KMS-11 (cell line): ENCODE results near the gene DSCAML1.

Experiments
- H2AFZ ChIP-seq: fragments of 200-600 bp; sonication (generic); 2 replicates; pipeline ENCODE4 v1.6.1; 2016; ENCODE audit warnings: antibody characterized with exemption, mixed run types, low read depth
- H3K27ac ChIP-seq: fragments of 200-600 bp; sonication (generic); 2 replicates; pipeline ENCODE4 v1.6.1; 2016; ENCODE audit warnings: mild to moderate bottlenecking, mixed run types
- H3K27me3 ChIP-seq: fragments of 200-600 bp; sonication (generic); 2 replicates; pipeline ENCODE4 v1.6.1; 2017; ENCODE audit warnings: mild to moderate bottlenecking, low read depth, mixed run types, moderate library complexity; ENCODE audit not compliant: insufficient read depth
- H3K36me3 ChIP-seq: fragments of 200-600 bp; sonication (generic); 2 replicates; pipeline ENCODE4 v1.6.1; 2017; ENCODE audit warnings: mild to moderate bottlenecking, mixed run types; ENCODE audit not compliant: insufficient read depth
- H3K4me1 ChIP-seq: fragments of 200-600 bp; sonication (generic); 2 replicates; pipeline ENCODE4 v1.6.1; 2016; ENCODE audit warnings: mild to moderate bottlenecking, low read depth, mixed run types; ENCODE audit not compliant: poor library complexity, severe bottlenecking
- H3K4me2 ChIP-seq: fragments of 200-600 bp; sonication (generic); 2 replicates; pipeline ENCODE4 v1.7.0; 2016; ENCODE audit warnings: mild to moderate bottlenecking, mixed run types
- H3K4me3 ChIP-seq: fragments of 200-600 bp; sonication (generic); IDR thresholded peaks from 2 replicates; pipeline ENCODE4 v1.6.1; 2017; ENCODE audit warnings: low read depth, low read length, mixed read lengths; ENCODE audit not compliant: insufficient read depth
- H3K79me2 ChIP-seq: fragments of 200-600 bp; sonication (generic); 2 replicates; pipeline ENCODE4 v1.6.1; 2016; ENCODE audit warnings: low read depth, mixed run types; ENCODE audit not compliant: insufficient read depth
- H3K9ac ChIP-seq: fragments of 200-600 bp; sonication (generic); 2 replicates; pipeline ENCODE4 v1.6.1; 2016; ENCODE audit warnings: mild to moderate bottlenecking, mixed run types
- H4K20me1 ChIP-seq: fragments of 200-600 bp; sonication (generic); 2 replicates; pipeline ENCODE4 v1.6.1; 2016; ENCODE audit warnings: mild to moderate bottlenecking, mixed run types; ENCODE audit not compliant: insufficient read depth
- TF ChIP-seq, protein P1 (sequence below): fragments of 200-600 bp; sonication (generic); conservative IDR thresholded peaks from 2 replicates; pipeline ENCODE4 v1.6.1; 2017; ENCODE audit warnings: low read depth, mild to moderate bottlenecking, antibody characterized with exemption, low read length, moderate library complexity, mixed read lengths

The DSCAML1 gene

DNA sequence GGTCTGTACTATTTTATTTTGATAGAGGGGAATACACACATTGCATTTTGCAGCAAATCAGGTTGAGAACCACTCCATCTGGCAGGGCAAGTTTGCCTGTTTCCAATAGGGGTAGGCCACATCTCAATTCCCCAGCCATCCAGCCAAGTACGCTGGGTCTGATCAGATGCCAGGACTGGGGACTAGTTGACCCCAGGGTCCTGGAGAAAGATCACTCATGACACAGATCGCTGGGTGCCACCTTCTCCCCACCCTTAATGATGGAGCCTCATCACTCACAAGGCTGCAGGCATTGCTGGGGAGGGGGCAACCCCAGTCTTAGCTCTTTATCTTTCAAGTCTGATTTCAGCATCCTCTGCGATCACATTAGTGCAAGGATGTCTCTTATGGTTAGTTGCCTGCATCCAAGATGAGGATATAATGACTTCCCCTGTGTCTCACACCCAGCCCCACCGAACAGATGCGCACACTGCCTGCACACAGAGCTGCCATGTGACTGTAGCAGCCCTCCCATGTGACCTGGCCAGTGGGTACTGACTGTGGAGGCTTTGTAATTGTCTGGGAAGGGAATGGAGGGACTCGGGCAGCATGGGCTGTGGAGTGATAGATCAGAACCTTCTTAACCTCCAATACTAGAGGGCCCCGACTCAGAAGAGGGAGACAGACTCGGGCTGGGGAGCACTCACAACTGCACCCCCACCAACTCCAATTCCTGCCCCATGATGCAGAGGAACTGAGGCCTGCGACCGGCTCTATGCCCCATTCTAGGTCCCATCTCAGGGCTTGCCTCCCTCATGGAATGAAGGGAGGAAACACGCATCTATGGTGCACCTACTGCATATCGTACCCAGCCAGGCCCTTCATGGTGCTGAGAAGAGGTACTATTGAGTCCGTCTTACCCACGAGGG lies 155.8 kb downstream of the DSCAML1 start:
- no peaks in the 10 kb centered on the region for H3K4me1 ChIP-seq
- no peaks in the 10 kb centered on the region for H3K79me2 ChIP-seq
- no peaks in the 10 kb centered on the region for H4K20me1 ChIP-seq
- no peaks in the 10 kb centered on the region for H3K36me3 ChIP-seq
- no peak overlapping the region for H2AFZ ChIP-seq
- H3K27me3 ChIP-seq: no peaks in the 10 kb centered on the region
- H3K9ac ChIP-seq: no peak overlapping the region
- no peak overlapping the region for H3K4me3 ChIP-seq
- no peak overlapping the region for H3K27ac ChIP-seq
- TF ChIP-seq, protein P1, sequence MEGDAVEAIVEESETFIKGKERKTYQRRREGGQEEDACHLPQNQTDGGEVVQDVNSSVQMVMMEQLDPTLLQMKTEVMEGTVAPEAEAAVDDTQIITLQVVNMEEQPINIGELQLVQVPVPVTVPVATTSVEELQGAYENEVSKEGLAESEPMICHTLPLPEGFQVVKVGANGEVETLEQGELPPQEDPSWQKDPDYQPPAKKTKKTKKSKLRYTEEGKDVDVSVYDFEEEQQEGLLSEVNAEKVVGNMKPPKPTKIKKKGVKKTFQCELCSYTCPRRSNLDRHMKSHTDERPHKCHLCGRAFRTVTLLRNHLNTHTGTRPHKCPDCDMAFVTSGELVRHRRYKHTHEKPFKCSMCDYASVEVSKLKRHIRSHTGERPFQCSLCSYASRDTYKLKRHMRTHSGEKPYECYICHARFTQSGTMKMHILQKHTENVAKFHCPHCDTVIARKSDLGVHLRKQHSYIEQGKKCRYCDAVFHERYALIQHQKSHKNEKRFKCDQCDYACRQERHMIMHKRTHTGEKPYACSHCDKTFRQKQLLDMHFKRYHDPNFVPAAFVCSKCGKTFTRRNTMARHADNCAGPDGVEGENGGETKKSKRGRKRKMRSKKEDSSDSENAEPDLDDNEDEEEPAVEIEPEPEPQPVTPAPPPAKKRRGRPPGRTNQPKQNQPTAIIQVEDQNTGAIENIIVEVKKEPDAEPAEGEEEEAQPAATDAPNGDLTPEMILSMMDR: no peak
- H3K4me2 ChIP-seq: no peak overlapping the region

DNA sequence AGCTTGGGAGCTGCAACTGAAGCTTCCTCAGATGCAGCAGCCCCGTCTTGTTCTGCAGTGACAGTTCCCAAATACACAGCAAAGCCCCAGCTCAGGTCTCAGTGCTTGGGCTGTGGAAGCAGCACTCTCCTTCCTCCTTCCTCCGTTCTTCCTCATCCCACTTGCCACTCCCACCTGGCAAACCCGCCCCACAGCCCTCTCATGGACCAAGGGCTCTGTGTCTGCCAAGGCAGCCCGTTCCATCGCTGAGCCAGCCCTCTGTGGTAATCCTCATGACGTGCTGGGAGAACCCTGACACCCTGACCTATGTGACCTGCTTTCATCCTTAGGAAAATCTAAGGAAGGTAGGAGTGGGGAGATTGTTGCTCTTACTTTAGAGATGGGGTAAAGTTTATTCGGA lies 157.0 kb downstream of the DSCAML1 start:
- Histone ChIP-seq H3K4me2 (no peak overlapping the region), H3K4me3 (no peak overlapping the region), H4K20me1 (no peaks in the 10 kb centered on the region), H3K9ac (no peak overlapping the region), H2AFZ (no peak overlapping the region), H3K36me3 (no peaks in the 10 kb centered on the region), H3K4me1 (no peaks in the 10 kb centered on the region), H3K27me3 (no peaks in the 10 kb centered on the region), H3K79me2 (no peaks in the 10 kb centered on the region), H3K27ac (no peak overlapping the region)
- TF ChIP-seq, protein P1: no peak

DNA sequence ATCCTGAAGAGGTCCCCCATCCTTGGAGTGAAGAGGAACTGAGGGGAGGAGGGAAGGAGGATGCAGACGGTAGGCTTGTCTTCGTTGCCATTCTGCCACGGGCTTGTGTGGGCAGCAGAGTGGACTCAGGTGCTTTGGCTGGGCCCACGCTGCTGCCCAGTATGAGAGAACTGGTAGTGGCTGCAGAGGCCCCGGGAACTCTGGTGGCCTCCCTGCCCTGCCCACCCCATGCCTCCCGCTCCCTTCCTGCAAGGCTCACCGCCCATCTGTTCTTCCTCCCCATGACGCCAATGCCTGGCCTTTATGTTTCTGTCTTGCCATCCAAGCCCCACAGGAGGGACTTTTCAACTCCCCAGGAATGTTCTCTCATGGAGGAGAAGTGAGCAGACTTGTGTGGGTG lies 157.4 kb downstream of the DSCAML1 start:
- Histone ChIP-seq H4K20me1 (no peaks in the 10 kb centered on the region), H2AFZ (no peak overlapping the region), H3K4me3 (no peak overlapping the region), H3K79me2 (no peaks in the 10 kb centered on the region), H3K27me3 (no peaks in the 10 kb centered on the region), H3K9ac (no peak overlapping the region), H3K36me3 (no peaks in the 10 kb centered on the region), H3K4me2 (no peak overlapping the region), H3K27ac (no peak overlapping the region), H3K4me1 (no peaks in the 10 kb centered on the region)
- TF ChIP-seq, protein P1: no peak

DNA sequence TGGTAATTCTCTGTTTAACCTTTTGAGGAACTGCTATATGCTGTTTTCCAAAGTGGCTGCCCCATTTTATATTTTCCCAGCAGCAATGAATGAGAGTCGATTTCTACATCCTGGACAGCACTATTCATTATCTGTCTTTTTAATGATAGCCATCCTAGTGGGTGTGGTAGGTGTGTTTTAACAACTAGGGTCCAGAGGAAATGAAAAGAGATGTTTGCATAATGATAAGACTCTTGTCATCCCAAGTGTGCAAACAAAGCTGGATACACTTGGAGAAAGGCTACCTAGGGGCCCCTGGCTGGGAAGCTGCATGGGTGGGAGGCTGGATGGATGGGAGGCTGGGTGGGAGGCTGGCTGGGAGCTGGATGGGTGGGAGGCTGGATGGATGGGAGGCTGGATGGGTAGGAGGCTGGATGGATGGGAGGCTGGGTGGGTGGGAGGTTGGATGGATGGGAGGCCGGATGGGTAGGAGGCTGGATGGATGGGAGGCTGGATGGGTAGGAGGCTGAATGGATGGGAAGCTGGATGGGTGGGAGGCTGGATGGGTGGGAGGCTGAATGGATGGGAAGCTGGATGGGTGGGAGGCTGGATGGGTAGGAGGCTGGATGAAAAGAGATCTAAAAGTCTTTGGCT lies 158.0 kb downstream of the DSCAML1 start:
- Histone ChIP-seq H4K20me1 (no peaks in the 10 kb centered on the region), H3K4me1 (no peaks in the 10 kb centered on the region), H3K9ac (no peak overlapping the region), H3K4me3 (no peak overlapping the region), H2AFZ (no peak overlapping the region), H3K27ac (no peak overlapping the region), H3K36me3 (no peaks in the 10 kb centered on the region), H3K79me2 (no peaks in the 10 kb centered on the region), H3K4me2 (no peak overlapping the region), H3K27me3 (no peaks in the 10 kb centered on the region)
- TF ChIP-seq, protein P1: no peak
